Type B pancreatic cell (in vitro differentiated cells): ENCODE measurements around the gene HMCN2. TPM values are rescaled to one million over a fixed set of nuclear protein-coding genes. Genes with fewer than 3 reads are reported as not detected.

Source experiments
- DNase-seq: peaks from one replicate; pipeline ENCODE4 v3.0.0; 2021; ENCODE audit warnings: mixed read lengths; ENCODE audit not compliant: unreplicated experiment; ENCODE audit errors: extremely low spot score
- H3K27ac Mint-ChIP-seq: 2 replicates; pipeline ENCODE4 v1.8.0; 2021; ENCODE audit warnings: mild to moderate bottlenecking, mixed read lengths
- H3K27me3 Mint-ChIP-seq: 2 replicates; pipeline ENCODE4 v1.8.0; 2021; ENCODE audit warnings: mixed read lengths
- H3K36me3 Mint-ChIP-seq: 2 replicates; pipeline ENCODE4 v1.8.0; 2021; ENCODE audit warnings: mixed read lengths
- H3K4me1 Mint-ChIP-seq: one replicate; pipeline ENCODE4 v1.8.0; 2021; ENCODE audit warnings: mixed read lengths; ENCODE audit not compliant: unreplicated experiment
- H3K4me3 Mint-ChIP-seq: 2 replicates; pipeline ENCODE4 v1.8.0; 2021; ENCODE audit warnings: mild to moderate bottlenecking, mixed read lengths
- H3K9me3 Mint-ChIP-seq: 2 replicates; pipeline ENCODE4 v1.8.0; 2021; ENCODE audit warnings: mixed read lengths
- total RNA-seq: library from RNA; stranded (reverse); gene quantifications from 2 replicates; pipeline ENCODE4 v1.2.1, GENCODE V29; 2021; ENCODE audit warnings: low replicate concordance
- TF ChIP-seq, protein P1 (sequence below): fragments of 200-600 bp; sonication (generic); conservative IDR thresholded peaks from 2 replicates; pipeline ENCODE4 v1.5.0; 2021; ENCODE audit warnings: antibody characterized with exemption, mild to moderate bottlenecking

The HMCN2 gene
- total RNA-seq, 1 donor from 2014 or later: 0.12 TPM

DNA sequence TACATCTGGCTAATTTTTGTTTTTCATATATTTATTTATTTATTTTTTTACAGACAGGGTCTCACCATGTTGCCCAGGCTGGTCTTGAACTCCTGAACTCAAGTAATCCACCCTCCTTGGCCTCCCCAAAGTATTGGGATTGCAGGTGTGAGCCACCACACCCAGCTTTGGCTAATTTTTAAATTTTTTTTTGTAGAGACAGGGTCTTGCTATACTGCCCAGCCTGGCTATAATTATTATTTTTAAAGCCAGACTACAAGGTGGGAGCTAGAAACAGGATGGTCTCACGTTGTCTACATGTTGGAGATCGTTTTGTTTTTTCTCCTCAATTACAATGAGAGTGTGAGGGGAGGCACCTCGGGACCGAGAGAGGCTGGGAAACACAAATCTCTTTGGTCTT lies 203.0 kb downstream of the HMCN2 start:
- Mint-ChIP-seq H3K27me3 (peaks cover 30% of the 10 kb centered on the region), H3K36me3 (no peaks in the 10 kb centered on the region), H3K4me3 (no peak overlapping the region), H3K27ac (no peak overlapping the region), H3K4me1 (peaks cover 14% of the 10 kb centered on the region), H3K9me3 (no peaks in the 10 kb centered on the region)
- DNase-seq: no peak
- TF ChIP-seq, protein P1, sequence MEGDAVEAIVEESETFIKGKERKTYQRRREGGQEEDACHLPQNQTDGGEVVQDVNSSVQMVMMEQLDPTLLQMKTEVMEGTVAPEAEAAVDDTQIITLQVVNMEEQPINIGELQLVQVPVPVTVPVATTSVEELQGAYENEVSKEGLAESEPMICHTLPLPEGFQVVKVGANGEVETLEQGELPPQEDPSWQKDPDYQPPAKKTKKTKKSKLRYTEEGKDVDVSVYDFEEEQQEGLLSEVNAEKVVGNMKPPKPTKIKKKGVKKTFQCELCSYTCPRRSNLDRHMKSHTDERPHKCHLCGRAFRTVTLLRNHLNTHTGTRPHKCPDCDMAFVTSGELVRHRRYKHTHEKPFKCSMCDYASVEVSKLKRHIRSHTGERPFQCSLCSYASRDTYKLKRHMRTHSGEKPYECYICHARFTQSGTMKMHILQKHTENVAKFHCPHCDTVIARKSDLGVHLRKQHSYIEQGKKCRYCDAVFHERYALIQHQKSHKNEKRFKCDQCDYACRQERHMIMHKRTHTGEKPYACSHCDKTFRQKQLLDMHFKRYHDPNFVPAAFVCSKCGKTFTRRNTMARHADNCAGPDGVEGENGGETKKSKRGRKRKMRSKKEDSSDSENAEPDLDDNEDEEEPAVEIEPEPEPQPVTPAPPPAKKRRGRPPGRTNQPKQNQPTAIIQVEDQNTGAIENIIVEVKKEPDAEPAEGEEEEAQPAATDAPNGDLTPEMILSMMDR: no peak

GRCh38 chr9:130470269-130470668 lies 204.7 kb downstream of the HMCN2 start:
- DNase-seq: no peak
- H3K27me3 Mint-ChIP-seq: peaks cover 33% of the 10 kb centered on the region
- TF ChIP-seq, protein P1: no peak
- peaks cover 14% of the 10 kb centered on the region for H3K4me1 Mint-ChIP-seq
- H3K27ac Mint-ChIP-seq: no peak overlapping the region
- H3K9me3 Mint-ChIP-seq: no peaks in the 10 kb centered on the region
- H3K36me3 Mint-ChIP-seq: no peaks in the 10 kb centered on the region
- H3K4me3 Mint-ChIP-seq: no peak overlapping the region

DNA sequence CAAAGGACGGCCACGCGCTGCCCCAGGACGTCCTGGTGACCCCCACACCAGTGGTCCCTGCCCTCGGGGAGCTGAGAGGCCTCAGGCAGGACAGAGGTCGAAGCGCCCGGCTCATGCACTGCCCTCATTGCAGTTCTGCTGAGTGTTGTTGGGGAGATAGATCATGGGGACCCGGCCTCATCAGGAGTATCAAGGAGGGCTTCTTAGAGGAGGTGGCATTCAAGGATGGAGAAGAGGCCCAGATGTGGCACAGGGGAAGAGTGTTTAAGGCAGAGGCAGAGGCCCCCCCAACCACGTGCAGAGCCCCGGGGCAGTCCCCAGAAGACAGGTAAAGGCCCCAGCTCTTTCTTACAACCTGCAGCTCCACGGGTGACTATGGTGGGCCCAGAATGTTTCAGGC lies 205.4 kb downstream of the HMCN2 start:
- H3K4me1 Mint-ChIP-seq: peaks cover 14% of the 10 kb centered on the region
- H3K9me3 Mint-ChIP-seq: no peaks in the 10 kb centered on the region
- no peak for DNase-seq
- no peaks in the 10 kb centered on the region for H3K36me3 Mint-ChIP-seq
- TF ChIP-seq, protein P1: no peak
- no peak overlapping the region for H3K4me3 Mint-ChIP-seq
- no peak overlapping the region for H3K27ac Mint-ChIP-seq
- H3K27me3 Mint-ChIP-seq: peaks cover 33% of the 10 kb centered on the region

GRCh38 chr9:130471411-130472183 lies 206.0 kb downstream of the HMCN2 start:
- Mint-ChIP-seq H3K9me3 (no peaks in the 10 kb centered on the region), H3K36me3 (no peaks in the 10 kb centered on the region), H3K4me3 (no peak overlapping the region), H3K4me1 (peaks cover 14% of the 10 kb centered on the region), H3K27me3 (peaks cover 33% of the 10 kb centered on the region), H3K27ac (no peak overlapping the region)
- TF ChIP-seq, protein P1: no peak
- no peak for DNase-seq

GRCh38 chr9:130472184-130472705 lies 206.7 kb downstream of the HMCN2 start:
- Mint-ChIP-seq H3K9me3 (no peaks in the 10 kb centered on the region), H3K4me3 (no peak overlapping the region), H3K4me1 (peaks cover 11% of the 10 kb centered on the region), H3K36me3 (no peaks in the 10 kb centered on the region), H3K27ac (no peak overlapping the region), H3K27me3 (peaks cover 29% of the 10 kb centered on the region)
- no peak for DNase-seq
- TF ChIP-seq, protein P1: no peak
